Measurements from ENCODE around the gene ATP8B2.
"Not testable (repeated sequence)": the region's sequence is repeated elsewhere in the genome, so short reads cannot be mapped to it uniquely, and the experiment has no call there.

The ATP8B2 gene

GRCh38 chr1:154324669-154325582 is at the start of gene ATP8B2:
ATP8B2 (plus strand) TSS chr1:154325525; CDS start chr1:154328142, 2,617 bp downstream.
- peak; percentile 68 for DNase-seq

- no peak for DNase-seq
Observed at GRCh38 chr1:154276797-154277196, 48.5 kb upstream of the ATP8B2 start.

GRCh38 chr1:154287591-154287990 is 37.7 kb upstream of the ATP8B2 start:
- DNase-seq = not testable (repeated sequence)

GRCh38 chr1:154288661-154289060 is 36.7 kb upstream of the ATP8B2 start:
- DNase-seq = no peak

GRCh38 chr1:154290921-154291320 is 34.4 kb upstream of the ATP8B2 start:
- no peak for DNase-seq

- DNase-seq = no peak
Observed at GRCh38 chr1:154295408-154296235, 29.7 kb upstream of the ATP8B2 start.

- no peak for DNase-seq
Observed at GRCh38 chr1:154301582-154301981, 23.7 kb upstream of the ATP8B2 start.

- DNase-seq = no peak
Observed at GRCh38 chr1:154304664-154305337, 20.5 kb upstream of the ATP8B2 start.

GRCh38 chr1:154306151-154306550 is 19.2 kb upstream of the ATP8B2 start:
- DNase-seq = no peak

- not testable (repeated sequence) for DNase-seq
Observed at GRCh38 chr1:154307670-154308270, 17.6 kb upstream of the ATP8B2 start.

GRCh38 chr1:154309136-154309535 is 16.2 kb upstream of the ATP8B2 start:
- DNase-seq = not testable (repeated sequence)

- DNase-seq = not testable (repeated sequence)
Observed at GRCh38 chr1:154312229-154313065, 12.9 kb upstream of the ATP8B2 start.

GRCh38 chr1:154313066-154313356 is 12.3 kb upstream of the ATP8B2 start:
- DNase-seq = no peak

- not testable (repeated sequence) for DNase-seq
Observed at GRCh38 chr1:154314226-154314625, 11.1 kb upstream of the ATP8B2 start.

- no peak for DNase-seq
Observed at GRCh38 chr1:154316704-154317103, 8.6 kb upstream of the ATP8B2 start.

GRCh38 chr1:154318386-154318785 is 6.9 kb upstream of the ATP8B2 start:
- DNase-seq = no peak

- DNase-seq = no peak
Observed at GRCh38 chr1:154320882-154321608, 4.3 kb upstream of the ATP8B2 start, which contains the start of gene AQP10. AQP10 (plus strand) TSS chr1:154321093; CDS start chr1:154321156, 63 bp downstream.

- not testable (repeated sequence) for DNase-seq
Observed at GRCh38 chr1:154321609-154321934, 3.8 kb upstream of the ATP8B2 start.

GRCh38 chr1:154323493-154323892 is 1.8 kb upstream of the ATP8B2 start:
- DNase-seq = no peak

- no peak for DNase-seq
Observed at GRCh38 chr1:154324241-154324640, 1.1 kb upstream of the ATP8B2 start.
